Right lobe of liver (tissue), 4 donors: ENCODE results near the gene CDRT15.

ENCODE experiments used
- POLR2A ChIP-seq: fragments of 450-650 bp; IDR thresholded peaks from one replicate; pipeline ENCODE4 v1.6.1; 2017; ENCODE audit warnings: antibody characterized with exemption, mild to moderate bottlenecking
- TF ChIP-seq, protein P1 (sequence below), 4 donors: fragments of 200-600 bp in 3 of 4; fragments of 450-650 bp in 1 of 4; IDR thresholded peaks; one replicate each; pipeline versions ENCODE4 v1.5.1 to v1.8.0; 2016 to 2022; ENCODE audit warnings: antibody characterized with exemption in 4 of 4, mild to moderate bottlenecking in 2 of 4
- donor health status: DM: no; HTN: no; CAD: no.
- donor health status: DM: no; HTN: no; CAD: no.
- donor health status: DM: no; HTN: yes; CAD: no.

GRCh38 chr17:14200354-14200753 lies 36.3 kb downstream of the CDRT15 start:
- TF ChIP-seq, protein P1, sequence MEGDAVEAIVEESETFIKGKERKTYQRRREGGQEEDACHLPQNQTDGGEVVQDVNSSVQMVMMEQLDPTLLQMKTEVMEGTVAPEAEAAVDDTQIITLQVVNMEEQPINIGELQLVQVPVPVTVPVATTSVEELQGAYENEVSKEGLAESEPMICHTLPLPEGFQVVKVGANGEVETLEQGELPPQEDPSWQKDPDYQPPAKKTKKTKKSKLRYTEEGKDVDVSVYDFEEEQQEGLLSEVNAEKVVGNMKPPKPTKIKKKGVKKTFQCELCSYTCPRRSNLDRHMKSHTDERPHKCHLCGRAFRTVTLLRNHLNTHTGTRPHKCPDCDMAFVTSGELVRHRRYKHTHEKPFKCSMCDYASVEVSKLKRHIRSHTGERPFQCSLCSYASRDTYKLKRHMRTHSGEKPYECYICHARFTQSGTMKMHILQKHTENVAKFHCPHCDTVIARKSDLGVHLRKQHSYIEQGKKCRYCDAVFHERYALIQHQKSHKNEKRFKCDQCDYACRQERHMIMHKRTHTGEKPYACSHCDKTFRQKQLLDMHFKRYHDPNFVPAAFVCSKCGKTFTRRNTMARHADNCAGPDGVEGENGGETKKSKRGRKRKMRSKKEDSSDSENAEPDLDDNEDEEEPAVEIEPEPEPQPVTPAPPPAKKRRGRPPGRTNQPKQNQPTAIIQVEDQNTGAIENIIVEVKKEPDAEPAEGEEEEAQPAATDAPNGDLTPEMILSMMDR (IDR thresholded peaks at IDR 0.05) = no peak
- TF ChIP-seq POLR2A = no peak
